Panc1 (cell line): Measurements from ENCODE around the gene PITRM1. TPM values are rescaled to one million over a fixed set of nuclear protein-coding genes. Genes with fewer than 3 reads are reported as not detected.

Experiments
- ATAC-seq: fragments of 200-7000 bp; cut with Tn5 transposase; 2 replicates; pipeline ENCODE4 v1.9.1; 2020; ENCODE audit warnings: mild to moderate bottlenecking, moderate library complexity
- BruUV-seq: library from RNA; stranded (reverse); fragments of 400-500 nt; replicated peaks from 2 replicates; lab custom pipeline; 2021; lab: Mats Ljungman, UMichigan
- CTCF ChIA-PET: fragments of 300-600 bp; sonication (Branson Sonifier 250); formaldehyde crosslinking; loops from one replicate; lab custom pipeline; 2022; ENCODE audit warnings: antibody characterized with exemption; lab: Charles Lee
- POLR2A ChIA-PET: fragments of 300-600 bp; sonication (Branson Sonifier 250); formaldehyde crosslinking; loops from one replicate; lab custom pipeline; 2022; ENCODE audit warnings: antibody characterized with exemption; lab: Charles Lee
- DNase-seq: peaks from one replicate; pipeline ENCODE4 v3.0.0-alpha.2; 2010; ENCODE audit warnings: low read depth, low spot score
- H3K27ac ChIP-seq: 2 replicates; pipeline ENCODE4 v1.5.1; 2011; ENCODE audit warnings: mild to moderate bottlenecking, low read length, inconsistent platforms
- H3K27me3 ChIP-seq: fragments of 200-500 bp; sonication (Bioruptor generic); 2 replicates; pipeline ENCODE4 v1.6.0; 2014; ENCODE audit warnings: low read length, inconsistent platforms; ENCODE audit not compliant: control insufficient read depth, insufficient read depth
- H3K36me3 ChIP-seq: fragments of 200-500 bp; sonication (Bioruptor generic); 2 replicates; pipeline ENCODE4 v1.5.1; 2014; ENCODE audit warnings: inconsistent platforms, mild to moderate bottlenecking, low read length, moderate library complexity; ENCODE audit not compliant: control insufficient read depth, insufficient read depth
- H3K4me1 ChIP-seq: 2 replicates; pipeline ENCODE4 v1.5.1; 2011; ENCODE audit warnings: inconsistent platforms, mild to moderate bottlenecking, low read length, moderate library complexity; ENCODE audit not compliant: control insufficient read depth, insufficient read depth
- H3K4me3 ChIP-seq, 2 experiments: 2 replicates each; pipeline ENCODE4 v1.5.1; 2011 to 2012; ENCODE audit warnings: low read depth in 2 of 2, low read length in 2 of 2, mild to moderate bottlenecking in 2 of 2, inconsistent platforms in 1 of 2, moderate library complexity in 1 of 2
- H3K9me3 ChIP-seq: fragments of 200-500 bp; sonication (Bioruptor generic); 2 replicates; pipeline ENCODE4 v1.5.1; 2014; ENCODE audit warnings: low read depth, mild to moderate bottlenecking, inconsistent platforms, low read length, moderate library complexity; ENCODE audit not compliant: control insufficient read depth, insufficient read depth
- CTCF ChIP-seq: fragments of 450-650 bp; IDR thresholded peaks from 2 replicates; pipeline ENCODE4 v1.5.1; 2017; ENCODE audit warnings: mild to moderate bottlenecking
- POLR2AphosphoS5 ChIP-seq: IDR thresholded peaks from 2 replicates; pipeline ENCODE4 v1.6.1; 2012; ENCODE audit warnings: mild to moderate bottlenecking, low read depth, low read length, moderate library complexity
- REST ChIP-seq, 2 experiments: IDR thresholded peaks; 2 replicates each; pipeline ENCODE4 v1.6.1; 2011 to 2012; ENCODE audit warnings: low read depth in 2 of 2, control low read depth in 1 of 2, low read length in 1 of 2, mild to moderate bottlenecking in 1 of 2, moderate library complexity in 1 of 2; ENCODE audit not compliant: insufficient read depth in 1 of 2
- SIN3A ChIP-seq: IDR thresholded peaks from 2 replicates; pipeline ENCODE4 v1.6.1; 2012; ENCODE audit warnings: low read depth, mild to moderate bottlenecking, low read length, moderate library complexity, borderline replicate concordance; ENCODE audit not compliant: insufficient read depth
- TCF7L2 ChIP-seq: IDR thresholded peaks from 2 replicates; pipeline ENCODE4 v1.6.1; 2011; ENCODE audit warnings: mild to moderate bottlenecking, low read depth, low read length, inconsistent platforms
- in situ Hi-C: cut with HindIII; loops from 2 replicates; pipeline ENCODE4 v1.10.0; 2016; ENCODE audit warnings: low sequenced_read_pairs, low pct_unique_long_range_greater_than_20kb
- intact Hi-C: fragments of 100-400 bp; cut with micrococcal nuclease; formaldehyde crosslinking; loops from one replicate; pipeline ENCODE4 v1.10.0; 2022; ENCODE audit not compliant: unreplicated experiment
- total RNA-seq: library from RNA; stranded (reverse); gene quantifications from one replicate; pipeline ENCODE4 v1.2.1, GENCODE V29; 2021; ENCODE audit not compliant: unreplicated experiment

Gene PITRM1
- total RNA-seq, 1 experiment from 2014 or later: 63.5 TPM

GRCh38 chr10:3129581-3130340, 42.8 kb downstream of the PITRM1 start:
- ATAC-seq (no peak), DNase-seq (no peak)
- H3K9me3 ChIP-seq: no peaks in the 10 kb centered on the region
- intact Hi-C loops: no loop called here
- in situ Hi-C loops: no loop called here
- no peak overlapping the region for H3K27ac ChIP-seq
- H3K36me3 ChIP-seq: peaks cover 4% of the 10 kb centered on the region
- no peak overlapping the region for H3K4me3 ChIP-seq
- no peaks in the 10 kb centered on the region for H3K4me1 ChIP-seq
- TF ChIP-seq SIN3A (no peak), TCF7L2 (no peak), CTCF (no peak), POLR2AphosphoS5 (no peak), REST (IDR thresholded peaks at IDR 0.05; ENCODE audit: insufficient read depth in 1 of 2, low read depth in 2 of 2, low read length in 1 of 2) (no peak)
- ChIA-PET POLR2A (no interaction called here), CTCF (no interaction called here)
- no TSS peak for BruUV-seq
- no peaks in the 10 kb centered on the region for H3K27me3 ChIP-seq

- ATAC-seq (no peak), DNase-seq (no peak)
- CTCF ChIA-PET: interaction anchor here (0.6 kb wide), 1 partner anchor 620 kb away, joined by 9 read pairs; no protein-coding TSS in a partner anchor
- Histone ChIP-seq H3K4me1 (no peaks in the 10 kb centered on the region), H3K27ac (no peak overlapping the region), H3K27me3 (no peaks in the 10 kb centered on the region), H3K9me3 (no peaks in the 10 kb centered on the region), H3K36me3 (no peaks in the 10 kb centered on the region; the same call in 1 of the 2 replicates), H3K4me3 (no peak overlapping the region)
- TF ChIP-seq CTCF: no peak
- in situ Hi-C loops: no loop called here
- BruUV-seq: no TSS peak
- intact Hi-C loops: no loop called here
- POLR2A ChIA-PET: no interaction called here
These were observed 44.0 kb downstream of the PITRM1 start for GRCh38 chr10:3128379-3129130.
